Ishikawa (cell line): ENCODE measurements around the gene SUSD6.

Experiments
- CEBPB ChIP-seq: IDR thresholded peaks from 2 replicates; pipeline ENCODE4 v1.6.1; 2012
- CREB1 ChIP-seq: IDR thresholded peaks from 2 replicates; pipeline ENCODE4 v1.6.1; 2012; ENCODE audit warnings: low read depth
- EGR1 ChIP-seq: IDR thresholded peaks from 2 replicates; pipeline ENCODE4 v1.6.1; 2012
- EP300 ChIP-seq: IDR thresholded peaks from 2 replicates; pipeline ENCODE4 v1.6.1; 2012; ENCODE audit warnings: borderline replicate concordance
- FOXM1 ChIP-seq: IDR thresholded peaks from 2 replicates; pipeline ENCODE4 v1.6.1; 2012; ENCODE audit warnings: low read depth, borderline replicate concordance
- MAX ChIP-seq: IDR thresholded peaks from 2 replicates; pipeline ENCODE4 v1.6.1; 2012
- NFIC ChIP-seq: IDR thresholded peaks from 2 replicates; pipeline ENCODE4 v1.6.1; 2012
- RAD21 ChIP-seq: IDR thresholded peaks from 2 replicates; pipeline ENCODE4 v1.6.1; 2012; ENCODE audit warnings: low read depth
- REST ChIP-seq: IDR thresholded peaks from 2 replicates; pipeline ENCODE4 v1.6.1; 2012; ENCODE audit warnings: low read depth, mild to moderate bottlenecking
- TAF1 ChIP-seq: IDR thresholded peaks from 2 replicates; pipeline ENCODE4 v1.6.1; 2012; ENCODE audit warnings: low read depth, mild to moderate bottlenecking
- TCF12 ChIP-seq: IDR thresholded peaks from 2 replicates; pipeline ENCODE4 v1.6.1; 2012; ENCODE audit warnings: low read depth
- TEAD4 ChIP-seq: IDR thresholded peaks from 2 replicates; pipeline ENCODE4 v1.6.1; 2012
- USF1 ChIP-seq: IDR thresholded peaks from 2 replicates; pipeline ENCODE4 v1.6.1; 2012
- YY1 ChIP-seq: IDR thresholded peaks from 2 replicates; pipeline ENCODE4 v1.6.1; 2012; ENCODE audit warnings: low read depth
- ZBTB7A ChIP-seq: IDR thresholded peaks from 2 replicates; pipeline ENCODE4 v1.6.1; 2012; ENCODE audit warnings: low read depth

The SUSD6 gene

GRCh38 chr14:69696633-69697557, 85.5 kb downstream of the SUSD6 start:
- TF ChIP-seq EGR1 (no peak), EP300 (no peak), TCF12 (no peak), YY1 (no peak), TEAD4 (no peak), TAF1 (no peak), CREB1 (no peak), FOXM1 (no peak), RAD21 (no peak), USF1 (no peak), ZBTB7A (no peak), NFIC (no peak), CEBPB (no peak), REST (no peak), MAX (no peak)

- TF ChIP-seq TCF12 (no peak), CREB1 (no peak), EP300 (no peak), REST (no peak), RAD21 (no peak), TEAD4 (no peak), MAX (no peak), USF1 (no peak), EGR1 (no peak)
Measured at GRCh38 chr14:69698572-69698971, 87.2 kb downstream of the SUSD6 start.

- TF ChIP-seq REST (no peak), CEBPB (0 out of 2 replicates have a peak, but pooled peaks have one; percentile 3), CREB1 (no peak)
Measured at GRCh38 chr14:69699748-69700303, 88.4 kb downstream of the SUSD6 start.

DNA sequence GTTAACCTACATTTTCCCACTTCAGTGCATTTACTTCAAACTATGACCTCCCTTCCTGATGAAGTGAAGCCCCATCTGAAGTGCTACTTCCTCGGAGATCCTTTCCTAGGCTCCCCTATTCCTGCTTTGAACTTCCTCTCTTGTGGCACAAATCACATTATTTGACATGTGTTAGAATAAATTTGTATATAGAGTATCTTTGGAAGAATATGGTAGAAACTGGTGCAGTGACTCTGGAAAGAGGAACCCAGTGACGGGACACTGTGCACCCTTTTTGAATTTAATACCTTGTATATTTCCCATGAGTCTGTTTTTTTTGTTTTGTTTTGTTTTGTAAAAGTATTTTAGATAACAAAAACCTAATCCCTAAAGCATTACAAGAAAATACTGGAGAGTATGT, 89.2 kb downstream of the SUSD6 start:
- TF ChIP-seq RAD21 = no peak
- TF ChIP-seq ZBTB7A = no peak
- TF ChIP-seq TCF12 = no peak
- no peak for TF ChIP-seq FOXM1
- TF ChIP-seq EP300 = no peak
- TF ChIP-seq MAX = no peak
- TF ChIP-seq TAF1 = no peak
- no peak for TF ChIP-seq CEBPB
- no peak for TF ChIP-seq NFIC
- TF ChIP-seq TEAD4 = no peak
